ENCODE data around the gene TRIM59. TPM values are rescaled to one million over a fixed set of nuclear protein-coding genes. Genes with fewer than 3 reads are reported as not detected.
"Not testable (repeated sequence)": the region's sequence is repeated elsewhere in the genome, so short reads cannot be mapped to it uniquely, and the experiment has no call there.

Gene TRIM59
- total RNA-seq, 1 experiment from 2014 or later = 5.1 TPM

DNA sequence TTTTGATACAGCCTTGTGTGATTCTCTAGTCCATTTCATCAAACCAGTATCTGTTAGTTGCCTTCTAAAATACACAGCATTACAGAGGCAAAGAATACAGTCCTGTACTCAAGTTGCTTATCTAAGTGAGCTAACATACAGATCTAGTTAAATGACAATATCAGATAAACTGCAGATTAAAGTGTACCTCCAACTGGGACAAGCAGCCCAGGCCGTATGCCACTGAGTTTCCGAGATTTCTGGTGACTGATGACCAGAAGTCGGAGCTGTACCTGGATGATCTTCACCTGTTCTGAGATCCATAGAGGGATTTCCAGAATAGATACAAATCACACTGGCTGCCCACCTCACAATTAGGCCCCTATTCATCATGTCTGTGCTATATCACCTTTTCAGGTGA, 6.3 kb upstream of the TRIM59 start:
- DNase-seq (ENCODE audit: low spot score) = no peak

DNA sequence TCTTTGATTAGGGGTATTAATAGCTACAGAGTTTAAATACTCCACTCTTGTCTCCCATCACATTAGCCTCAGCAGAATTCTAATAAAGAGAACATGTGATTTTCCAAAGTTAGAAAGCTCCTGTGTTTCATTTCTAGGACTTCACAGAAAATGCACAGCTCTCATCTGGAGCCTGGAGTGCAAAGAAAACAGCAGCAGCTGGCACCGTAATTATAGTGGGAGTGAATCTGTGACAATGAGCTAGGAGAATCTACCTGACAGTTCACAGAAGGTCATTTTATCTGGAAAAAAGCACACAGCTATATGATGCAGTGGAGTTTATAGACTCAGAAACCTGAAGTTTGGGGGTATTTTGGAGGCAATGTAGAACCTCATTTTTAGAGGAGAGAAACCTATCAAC, 5.4 kb upstream of the TRIM59 start:
- no peak for DNase-seq (ENCODE audit: low spot score)

DNA sequence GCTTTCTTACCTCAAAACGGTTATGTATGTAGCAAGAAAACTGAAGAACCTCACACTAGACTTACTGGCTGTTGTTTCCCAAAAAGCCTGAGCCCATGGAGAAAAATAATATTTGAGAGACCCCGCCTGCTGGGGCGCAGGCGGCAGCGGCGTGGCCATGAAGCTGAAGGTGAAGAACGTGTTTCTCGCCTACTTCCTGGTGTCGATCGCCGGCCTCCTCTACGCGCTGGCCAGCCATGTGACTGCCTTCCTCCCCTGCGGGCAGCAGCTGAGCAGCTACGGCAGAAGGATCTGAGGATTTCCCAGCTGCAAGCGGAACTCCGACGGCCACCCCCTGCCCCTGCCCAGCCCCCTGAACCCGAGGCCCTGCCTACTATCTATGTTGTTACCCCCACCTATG, 2.7 kb upstream of the TRIM59 start:
- not testable (repeated sequence) for DNase-seq (ENCODE audit: low spot score)

DNA sequence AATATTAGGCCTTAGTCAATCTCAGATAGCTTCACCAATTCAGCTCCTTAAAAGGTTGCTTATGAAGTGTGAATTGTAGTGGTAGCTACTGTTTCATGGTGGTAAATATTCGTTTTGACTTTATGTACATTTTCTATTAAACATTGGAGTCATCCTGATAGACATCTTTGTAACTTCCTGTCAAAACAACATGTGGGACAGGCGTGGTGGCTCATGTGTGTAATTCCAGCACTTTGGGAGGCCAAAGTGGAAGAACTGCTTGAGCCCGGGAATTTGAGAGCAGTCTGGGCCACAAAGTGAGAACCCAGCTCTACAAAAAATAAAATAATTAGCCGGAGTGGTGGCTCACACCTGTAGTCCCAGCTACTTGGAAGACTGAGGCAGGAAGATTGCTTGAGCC, 2.0 kb upstream of the TRIM59 start:
- DNase-seq (ENCODE audit: low spot score) = no peak

DNA sequence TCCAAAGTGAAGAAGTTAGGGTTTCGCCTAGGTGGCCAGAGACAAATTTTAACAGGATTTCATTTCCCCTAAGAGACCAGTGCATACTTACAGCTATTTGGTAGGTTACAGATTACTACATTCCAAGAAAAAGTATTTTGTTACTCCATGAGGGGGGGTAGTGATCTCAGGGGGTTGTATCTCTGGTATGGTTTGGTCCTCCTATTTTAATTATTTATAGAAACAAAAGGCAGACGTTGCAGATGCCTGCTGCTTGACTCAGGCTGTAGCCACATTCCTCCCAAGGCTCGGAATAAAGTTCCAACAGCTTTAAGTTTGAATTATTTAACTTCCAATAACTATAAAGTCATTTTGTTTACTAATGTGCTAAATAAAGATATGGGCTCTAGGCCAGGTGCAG, 1.3 kb upstream of the TRIM59 start:
- no peak for DNase-seq (ENCODE audit: low spot score)

DNA sequence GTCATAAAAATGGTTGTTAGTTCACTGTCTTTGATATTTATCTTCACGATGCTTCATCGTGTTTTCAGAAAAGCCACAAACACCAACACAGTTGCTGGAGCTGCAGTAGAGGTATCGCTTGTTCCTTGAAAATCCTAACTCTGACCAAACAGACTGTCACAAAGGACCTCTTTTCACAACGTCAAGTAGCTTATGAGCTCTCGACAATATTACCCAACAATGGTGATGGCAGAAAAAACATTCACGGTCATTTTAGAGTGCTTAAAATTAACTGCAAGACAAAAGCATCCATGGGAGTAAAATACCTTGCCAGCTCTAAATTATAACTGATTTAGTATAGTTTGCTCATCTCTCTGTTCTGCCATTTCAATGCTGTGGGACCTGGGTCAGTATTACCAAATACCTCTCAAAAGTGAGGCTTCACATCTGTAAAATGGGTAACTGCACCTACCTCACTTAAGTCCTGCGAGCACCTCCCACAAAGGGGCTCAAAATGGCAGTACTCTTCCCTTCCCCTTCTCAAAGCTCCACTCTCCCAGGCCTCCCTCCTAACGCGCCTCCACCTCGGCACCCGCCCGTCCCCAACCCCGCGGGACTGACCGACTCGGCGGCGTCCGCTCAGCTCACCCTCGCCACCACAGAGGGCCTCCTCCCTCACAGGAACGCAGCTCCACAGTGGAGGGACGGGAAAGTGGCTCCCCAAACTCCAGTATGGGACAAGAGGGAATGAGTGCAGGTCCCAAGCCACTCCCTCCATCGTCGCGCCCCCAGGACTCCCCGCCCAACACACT, 546 bp downstream of the TRIM59 start:
- no peak for DNase-seq (ENCODE audit: low spot score)

DNA sequence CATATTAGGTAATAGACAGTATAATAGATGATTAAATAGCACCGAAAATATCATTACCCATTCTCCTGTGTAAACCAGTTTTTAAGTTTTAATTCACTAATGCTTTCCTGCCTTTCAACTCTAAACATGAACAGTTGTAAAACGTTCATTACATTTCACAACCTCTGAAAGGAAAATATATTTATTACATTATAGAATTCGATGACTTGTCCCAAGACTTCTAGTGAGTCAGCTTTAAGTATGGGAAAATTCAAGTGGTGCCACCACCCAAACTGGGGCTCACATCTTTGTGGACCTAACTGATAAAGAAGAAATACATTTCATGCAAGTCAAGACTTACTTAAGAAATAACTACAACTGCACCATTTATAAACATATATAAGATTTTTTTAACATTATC, 2.0 kb downstream of the TRIM59 start:
- DNase-seq (ENCODE audit: low spot score) = no peak

DNA sequence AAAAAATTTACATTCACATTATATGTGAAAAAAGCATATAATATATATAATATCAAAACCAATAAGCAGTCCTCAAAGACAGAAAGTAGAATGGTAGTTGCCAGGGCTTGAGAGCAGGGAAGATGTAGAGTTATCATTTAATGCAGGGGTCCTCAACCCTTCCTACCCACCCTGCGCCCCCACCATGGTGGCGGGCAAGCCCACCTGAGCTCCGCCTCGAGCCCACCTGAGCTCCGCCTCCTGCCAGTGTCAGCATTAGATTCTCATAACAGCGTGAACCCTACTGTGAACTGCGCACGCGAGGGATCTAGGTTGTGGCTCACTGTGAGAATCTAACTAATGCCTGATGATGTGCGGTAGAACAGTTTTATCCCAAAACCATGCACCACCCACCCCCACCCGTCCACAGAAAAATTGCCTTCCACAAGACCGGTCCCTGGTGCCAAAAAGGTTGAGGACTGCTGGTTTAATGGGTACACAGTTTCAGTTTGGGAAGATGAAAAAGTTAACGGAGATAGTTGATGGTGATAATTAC, 3.0 kb downstream of the TRIM59 start:
- DNase-seq (ENCODE audit: low spot score) = no peak

DNA sequence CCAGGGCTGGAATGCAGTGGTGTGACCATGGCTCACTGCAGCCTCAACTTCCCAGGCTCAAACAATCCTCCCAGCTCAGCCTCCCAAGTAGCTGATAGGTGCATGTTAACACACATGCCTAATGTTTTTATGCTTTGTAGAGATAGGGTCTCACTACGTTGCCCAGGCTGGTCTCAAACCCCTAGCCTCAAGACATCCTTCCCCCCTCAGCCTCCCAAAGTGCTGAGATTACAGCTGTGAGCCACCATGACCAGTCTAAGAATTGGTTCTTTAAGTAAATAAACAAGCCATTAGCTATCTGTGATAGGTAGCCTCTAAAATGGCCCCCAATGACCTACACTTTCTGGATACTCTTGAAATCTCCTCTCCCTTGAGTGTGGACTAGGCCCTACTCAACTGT, 3.7 kb downstream of the TRIM59 start:
- no peak for DNase-seq (ENCODE audit: low spot score)

DNA sequence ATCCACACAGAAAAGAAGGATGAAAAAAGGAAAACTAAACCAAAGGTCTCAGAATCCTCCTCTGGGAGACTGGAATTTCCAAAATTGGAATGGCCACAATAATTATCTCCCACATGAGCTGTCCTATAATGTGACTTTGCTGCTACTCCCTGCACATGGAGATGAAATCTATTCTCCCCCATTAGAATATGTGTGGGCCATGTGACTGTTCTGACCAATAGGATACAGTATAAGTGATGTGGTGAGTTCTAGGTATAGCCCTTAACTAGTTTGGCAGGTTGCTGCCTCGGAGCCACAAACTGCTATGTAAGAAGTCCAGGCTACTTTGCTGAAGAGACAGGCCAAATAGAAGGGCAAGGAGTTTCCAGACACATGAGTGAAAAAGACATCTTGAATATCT, 5.2 kb downstream of the TRIM59 start:
- peak; percentile 47 for DNase-seq (ENCODE audit: low spot score)

DNA sequence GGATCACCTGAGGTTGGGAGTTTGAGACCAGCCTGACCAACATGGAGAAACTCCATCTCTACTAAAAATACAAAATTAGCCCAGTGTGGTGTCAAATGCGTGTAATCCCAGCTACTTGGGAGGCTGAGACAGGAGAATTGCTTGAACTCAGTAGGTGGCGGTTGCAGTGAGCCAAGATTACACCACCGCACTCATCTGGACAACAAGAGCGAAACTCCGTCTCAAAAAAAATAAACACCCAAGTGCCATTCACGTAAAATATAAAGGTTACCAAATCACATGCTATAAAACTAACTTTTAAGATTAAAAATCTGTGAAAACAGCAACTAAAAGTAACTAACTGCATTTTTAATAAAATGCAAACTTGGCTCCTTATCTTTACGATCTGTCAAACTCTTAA, 8.9 kb downstream of the TRIM59 start:
- no peak for DNase-seq (ENCODE audit: low spot score)

DNA sequence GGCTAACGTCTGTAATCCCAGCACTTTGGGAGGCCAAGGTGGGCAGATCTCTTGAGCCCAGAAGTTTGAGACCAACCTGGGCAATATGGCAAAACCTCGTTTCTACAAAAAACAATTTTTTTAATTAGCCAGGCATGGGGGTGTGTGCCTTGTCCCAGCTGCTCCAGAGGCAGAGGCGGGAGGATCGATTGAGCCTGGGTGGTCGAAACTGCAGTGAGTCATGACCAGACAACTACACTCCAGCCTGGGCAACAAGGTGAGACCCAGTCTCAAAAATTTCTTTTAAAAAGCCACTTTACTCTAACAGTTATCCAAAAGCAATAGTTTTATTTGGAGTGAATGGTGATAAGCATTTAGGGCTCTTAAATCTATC, 12.5 kb downstream of the TRIM59 start:
- DNase-seq (ENCODE audit: low spot score) = no peak

DNA sequence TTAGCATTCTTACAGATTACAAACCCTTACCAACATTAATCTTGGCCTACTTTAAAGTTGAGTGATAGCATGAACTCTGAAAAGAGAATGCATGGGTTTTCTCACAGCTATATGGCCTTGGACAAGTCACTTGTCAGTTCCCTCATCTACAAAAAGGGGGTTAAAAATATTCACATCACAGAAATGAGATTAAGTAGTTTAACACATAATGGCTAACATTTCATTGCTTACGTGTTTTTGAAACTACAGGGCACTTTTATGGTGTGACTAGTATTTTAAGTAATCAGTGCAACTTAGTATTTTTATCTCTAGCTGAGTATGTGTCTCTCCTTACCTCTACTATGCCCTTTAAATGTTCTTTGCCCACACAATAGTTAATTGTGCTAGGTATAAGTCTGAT, 13.8 kb downstream of the TRIM59 start:
- DNase-seq (ENCODE audit: low spot score) = no peak

DNA sequence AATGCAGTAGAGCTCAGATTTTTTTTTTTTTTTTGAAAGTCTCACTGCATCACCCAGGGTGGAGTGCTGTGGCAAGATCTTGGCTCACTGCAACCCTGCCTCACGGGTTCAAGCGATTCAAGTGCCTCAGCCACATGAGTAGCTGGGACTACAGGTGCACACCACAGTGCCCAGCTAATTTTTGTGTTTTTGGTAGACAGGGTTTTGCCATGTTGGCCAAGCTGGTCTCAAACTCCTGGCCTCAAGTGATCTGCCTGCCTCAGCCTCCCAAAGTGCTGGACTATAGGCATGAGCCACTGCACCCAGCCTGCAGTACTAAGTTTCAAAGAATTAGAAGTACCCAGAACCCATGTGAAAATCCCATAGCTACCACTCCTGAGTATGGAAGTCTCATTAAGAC, 14.5 kb downstream of the TRIM59 start:
- DNase-seq (ENCODE audit: low spot score) = no peak

DNA sequence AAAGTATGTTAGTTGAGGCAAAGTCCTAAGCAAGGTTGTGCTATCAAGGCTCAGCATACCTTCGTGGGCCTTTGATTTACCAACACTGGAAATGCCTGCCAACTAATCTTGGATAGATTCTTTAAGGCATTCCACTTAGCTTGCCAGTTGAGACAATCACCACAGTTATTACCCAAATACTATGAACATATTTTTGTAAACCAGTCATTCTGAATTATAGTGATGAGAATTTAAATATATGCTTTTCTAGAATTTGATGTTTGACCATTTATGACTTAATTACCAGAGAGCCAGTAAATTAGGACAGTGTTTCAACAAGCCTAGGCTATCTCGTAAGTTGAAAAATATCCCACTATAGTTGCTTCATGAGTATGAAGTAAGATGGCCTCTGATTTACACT, 15.5 kb downstream of the TRIM59 start:
- DNase-seq (ENCODE audit: low spot score) = no peak

DNA sequence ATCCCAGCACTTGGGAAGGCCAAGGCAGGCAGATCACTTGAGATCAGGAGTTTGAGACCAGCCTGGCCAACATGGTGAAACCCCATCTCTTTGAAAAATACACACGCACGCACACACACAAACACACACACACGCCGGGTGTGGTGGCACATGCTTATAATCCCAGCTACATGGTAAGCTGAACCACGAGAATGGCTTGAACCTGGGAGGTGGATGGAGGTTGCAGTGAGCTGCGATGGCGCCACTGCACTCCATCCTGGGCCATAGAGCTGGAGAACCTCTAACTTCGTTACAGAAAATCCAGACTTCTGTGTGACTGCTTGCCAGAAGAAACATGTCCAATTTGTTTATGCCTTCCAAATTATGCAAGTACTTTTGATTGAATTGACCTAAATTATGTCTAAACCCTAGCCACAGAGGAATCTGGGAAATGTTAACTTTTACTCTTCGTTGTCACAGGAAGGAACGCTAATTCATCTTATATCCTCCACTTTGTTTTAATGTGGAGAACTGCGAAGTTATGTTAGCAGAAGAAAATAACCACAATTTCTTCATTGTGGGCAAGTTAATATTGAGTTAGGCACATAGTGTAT, 21.7 kb downstream of the TRIM59 start:
- no peak for DNase-seq (ENCODE audit: low spot score)

DNA sequence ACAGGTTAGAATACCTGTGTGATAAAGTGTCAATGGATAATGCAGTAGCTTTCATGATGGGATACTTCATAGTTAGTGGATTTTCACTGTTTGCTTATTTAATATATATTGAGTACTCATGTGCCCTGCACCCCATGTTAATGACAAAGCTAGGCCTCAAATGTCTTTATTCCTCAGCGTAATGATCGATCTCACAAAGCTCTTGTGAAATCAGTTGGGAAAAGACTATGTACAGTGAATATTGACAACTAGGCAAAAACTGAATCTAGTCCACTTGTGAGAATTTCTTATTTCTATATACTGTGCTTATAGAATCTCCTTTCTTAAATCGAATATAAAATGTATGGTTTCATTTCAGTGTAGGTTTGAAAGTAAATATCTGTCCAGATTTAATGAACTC, 32.3 kb downstream of the TRIM59 start:
- no peak for DNase-seq (ENCODE audit: low spot score)

DNA sequence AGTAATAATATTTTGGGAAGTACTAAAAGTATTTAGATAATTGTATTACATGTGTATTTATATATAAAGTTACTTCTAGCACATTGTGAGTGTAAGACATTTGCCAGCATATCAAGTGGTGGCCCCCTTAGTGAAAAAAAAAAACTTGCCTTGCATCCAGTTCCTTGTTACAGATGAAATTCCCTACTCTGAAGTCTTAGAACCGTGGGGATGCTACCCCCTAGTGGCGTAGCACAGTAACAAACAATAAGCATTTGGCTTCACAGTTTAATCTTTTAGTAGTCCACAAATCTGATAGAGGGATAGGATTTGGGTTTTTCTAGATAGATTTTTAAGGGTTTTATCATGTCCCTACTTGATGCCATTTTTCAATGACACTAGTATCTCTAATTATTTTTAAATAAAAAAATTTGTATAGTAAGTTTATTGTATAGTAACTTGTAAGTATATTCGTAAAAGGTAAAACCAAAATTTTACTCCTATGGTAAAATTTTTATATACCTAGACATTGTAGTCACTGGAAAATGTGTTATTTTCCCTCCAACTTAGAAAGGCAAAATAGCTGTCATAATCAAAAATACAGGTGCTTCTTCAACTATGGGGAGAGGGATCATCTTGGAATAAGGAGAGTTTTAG, 35.9 kb downstream of the TRIM59 start:
- peak; percentile 83 for DNase-seq (ENCODE audit: low spot score)

DNA sequence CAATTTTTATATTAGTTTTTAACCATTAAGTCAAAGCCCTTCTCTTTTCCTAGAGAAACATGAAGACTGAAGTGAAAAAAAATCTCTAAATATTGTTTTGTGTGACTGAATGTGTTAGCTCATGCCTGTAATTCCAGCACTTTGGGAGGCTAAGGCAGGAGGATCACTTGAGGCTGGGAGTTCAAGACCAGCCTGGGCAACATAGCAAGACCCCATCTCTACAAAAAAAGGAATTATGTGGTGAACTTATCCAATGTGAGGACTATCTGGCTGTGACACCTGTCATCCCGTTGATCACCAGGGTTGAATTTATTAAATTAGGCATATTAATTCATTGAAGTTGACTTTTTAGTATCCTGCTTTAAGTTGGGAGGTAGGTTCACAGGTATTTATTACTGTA, 37.1 kb downstream of the TRIM59 start:
- no peak for DNase-seq (ENCODE audit: low spot score)

DNA sequence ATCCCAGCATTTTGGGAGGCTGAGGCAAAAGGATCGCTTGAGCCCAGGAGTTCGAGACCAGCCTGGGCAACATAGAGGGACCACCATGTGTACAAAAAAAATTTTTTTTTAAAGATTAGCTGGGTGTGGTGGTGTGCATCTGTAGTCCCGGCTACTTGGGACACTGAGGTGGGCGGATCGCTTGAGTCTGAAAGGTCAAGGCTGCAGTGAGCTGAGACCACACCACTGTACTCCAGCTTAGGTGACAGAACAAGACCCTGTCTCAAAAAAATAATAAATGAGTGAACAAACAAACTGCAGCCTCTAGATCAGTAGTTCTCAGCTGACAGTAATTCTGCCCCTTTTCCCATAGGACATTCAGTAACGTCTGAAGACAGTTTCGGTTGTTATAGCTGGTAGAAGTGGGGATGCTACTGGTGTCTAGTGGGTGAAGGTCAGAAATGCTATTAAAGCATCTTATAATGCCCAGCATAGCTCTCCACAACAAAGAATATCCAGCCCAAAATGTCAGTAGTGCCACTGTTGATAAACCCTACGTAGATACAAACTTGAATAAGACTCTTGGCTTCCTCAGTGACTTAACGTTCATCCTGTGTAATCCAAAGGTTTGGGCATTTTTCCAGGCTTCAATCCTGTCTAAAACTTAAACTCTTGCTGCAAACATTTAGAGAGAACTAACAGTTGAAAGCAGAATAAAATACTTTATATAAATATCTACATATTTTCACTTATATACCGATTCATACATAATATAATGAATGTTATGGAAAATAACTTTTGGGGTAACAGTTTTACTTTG, 39.6 kb downstream of the TRIM59 start:
- DNase-seq (ENCODE audit: low spot score) = no peak

DNA sequence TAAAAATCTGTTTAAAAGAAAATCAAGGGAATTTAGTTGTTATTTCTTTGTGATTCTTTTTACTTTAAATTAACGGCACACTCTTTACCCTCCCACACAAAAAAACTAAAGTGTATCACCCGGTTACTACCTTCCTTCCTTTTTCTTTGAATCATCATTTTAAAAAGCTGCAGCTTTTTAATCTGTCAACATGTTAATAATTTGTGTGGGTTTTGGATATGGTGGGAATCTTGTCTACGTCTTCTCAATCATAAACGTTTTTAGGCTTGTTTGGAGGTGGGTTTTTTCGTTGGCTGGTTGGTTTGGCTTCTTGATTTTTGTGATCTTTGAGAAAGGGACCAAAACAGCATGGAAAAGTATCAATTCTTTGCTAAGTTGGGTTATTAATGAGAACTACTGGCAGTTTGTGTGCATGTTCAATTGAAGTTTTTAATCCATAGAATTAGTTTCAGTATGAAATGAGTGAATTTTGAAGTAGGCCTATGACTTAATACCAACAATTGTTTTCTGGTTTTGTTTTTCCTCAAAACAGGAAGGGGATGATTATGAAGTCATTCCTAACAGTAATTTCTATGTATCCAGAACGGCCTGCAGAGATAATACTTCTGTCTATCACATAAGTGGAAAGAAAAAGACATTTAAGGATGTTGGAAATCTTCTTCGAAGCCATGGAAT, 45.7 kb downstream of the TRIM59 start:
- DNase-seq (ENCODE audit: low spot score) = no peak

Measured in HT-29 (cell line).